ENCODE results near the gene SUOX.
A peak's percentile ranks its signal among the peaks of the same experiment; 100 is the strongest.
"Not testable (repeated sequence)": the region's sequence is repeated elsewhere in the genome, so short reads cannot be mapped to it uniquely, and the experiment has no call there.

SUOX gene

DNA sequence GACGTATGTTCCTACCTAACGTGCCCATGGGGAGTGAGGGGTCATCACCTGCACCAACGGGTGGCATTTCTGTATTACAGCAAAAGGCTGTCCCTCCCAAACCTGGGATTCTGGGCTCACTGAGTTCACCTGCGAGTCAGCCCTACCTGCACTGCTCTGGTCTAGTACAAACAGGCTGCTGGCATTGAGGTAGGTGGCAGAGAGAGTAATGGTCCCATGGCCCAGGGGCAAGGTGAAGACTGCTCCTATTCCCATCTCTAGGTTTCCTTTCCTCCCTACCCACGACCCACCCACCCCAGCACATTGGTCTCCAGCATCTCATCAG is 421 bp downstream of the SUOX start:
- Histone ChIP-seq H3K9me3 (ENCODE audit: insufficient read depth, low read length) (no peaks in the 10 kb centered on the region), H3K9ac (ENCODE audit: low read length) (no peak overlapping the region), H2AFZ (ENCODE audit: low read depth, low read length) (no peak overlapping the region), H3K4me1 (ENCODE audit: low read length) (peaks cover 6% of the 10 kb centered on the region), H3K4me2 (ENCODE audit: low read length) (no peak overlapping the region), H3K36me3 (replicated peaks; ENCODE audit: low read depth, low read length) (peaks cover 5% of the 10 kb centered on the region), H3K4me3 (ENCODE audit: low read length) (peak overlapping the region; percentile 30; the same call in 1 of the 2 replicates), H4K20me1 (ENCODE audit: insufficient read depth, low read length) (no peaks in the 10 kb centered on the region), H3K27me3 (ENCODE audit: low read depth, low read length) (no peaks in the 10 kb centered on the region), H3K79me2 (ENCODE audit: low read length) (no peaks in the 10 kb centered on the region), H3K27ac (ENCODE audit: low read length) (no peak overlapping the region)
- no peak for TF ChIP-seq EZH2phosphoT487 (IDR thresholded peaks at IDR 0.05; ENCODE audit: low read depth)
- TF ChIP-seq, protein P1, sequence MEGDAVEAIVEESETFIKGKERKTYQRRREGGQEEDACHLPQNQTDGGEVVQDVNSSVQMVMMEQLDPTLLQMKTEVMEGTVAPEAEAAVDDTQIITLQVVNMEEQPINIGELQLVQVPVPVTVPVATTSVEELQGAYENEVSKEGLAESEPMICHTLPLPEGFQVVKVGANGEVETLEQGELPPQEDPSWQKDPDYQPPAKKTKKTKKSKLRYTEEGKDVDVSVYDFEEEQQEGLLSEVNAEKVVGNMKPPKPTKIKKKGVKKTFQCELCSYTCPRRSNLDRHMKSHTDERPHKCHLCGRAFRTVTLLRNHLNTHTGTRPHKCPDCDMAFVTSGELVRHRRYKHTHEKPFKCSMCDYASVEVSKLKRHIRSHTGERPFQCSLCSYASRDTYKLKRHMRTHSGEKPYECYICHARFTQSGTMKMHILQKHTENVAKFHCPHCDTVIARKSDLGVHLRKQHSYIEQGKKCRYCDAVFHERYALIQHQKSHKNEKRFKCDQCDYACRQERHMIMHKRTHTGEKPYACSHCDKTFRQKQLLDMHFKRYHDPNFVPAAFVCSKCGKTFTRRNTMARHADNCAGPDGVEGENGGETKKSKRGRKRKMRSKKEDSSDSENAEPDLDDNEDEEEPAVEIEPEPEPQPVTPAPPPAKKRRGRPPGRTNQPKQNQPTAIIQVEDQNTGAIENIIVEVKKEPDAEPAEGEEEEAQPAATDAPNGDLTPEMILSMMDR (IDR thresholded peaks at IDR 0.05; ENCODE audit: low read depth, low read length) = no peak

DNA sequence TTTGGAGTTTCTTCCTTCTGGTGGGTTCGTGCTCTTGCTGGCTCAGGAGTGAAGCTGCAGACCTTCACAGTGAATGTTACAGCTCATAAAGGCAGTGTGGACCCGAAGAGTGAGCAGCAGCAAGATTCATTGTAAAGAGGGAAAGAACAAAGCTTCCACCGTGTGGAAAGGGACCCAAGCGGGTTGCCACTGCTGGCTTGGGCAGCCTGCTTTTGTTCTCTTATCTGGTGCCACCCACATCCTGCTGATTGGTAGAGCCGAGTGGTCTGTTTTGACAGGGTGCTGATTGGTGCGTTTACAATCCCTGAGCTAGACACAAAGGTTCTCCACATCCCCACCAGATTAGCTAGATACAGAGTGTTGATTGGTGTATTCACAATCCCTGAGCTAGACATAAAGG is 2.4 kb downstream of the SUOX start:
- H2AFZ ChIP-seq (ENCODE audit: low read depth, low read length); H4K20me1 ChIP-seq (ENCODE audit: insufficient read depth, low read length); H3K4me1 ChIP-seq (ENCODE audit: low read length); H3K27me3 ChIP-seq (ENCODE audit: low read depth, low read length); H3K4me2 ChIP-seq (ENCODE audit: low read length); H3K9ac ChIP-seq (ENCODE audit: low read length); H3K79me2 ChIP-seq (ENCODE audit: low read length); H3K36me3 ChIP-seq (replicated peaks; ENCODE audit: low read depth, low read length); H3K9me3 ChIP-seq (ENCODE audit: insufficient read depth, low read length); H3K27ac ChIP-seq (ENCODE audit: low read length); H3K4me3 ChIP-seq (ENCODE audit: low read length): not testable (repeated sequence)

DNA sequence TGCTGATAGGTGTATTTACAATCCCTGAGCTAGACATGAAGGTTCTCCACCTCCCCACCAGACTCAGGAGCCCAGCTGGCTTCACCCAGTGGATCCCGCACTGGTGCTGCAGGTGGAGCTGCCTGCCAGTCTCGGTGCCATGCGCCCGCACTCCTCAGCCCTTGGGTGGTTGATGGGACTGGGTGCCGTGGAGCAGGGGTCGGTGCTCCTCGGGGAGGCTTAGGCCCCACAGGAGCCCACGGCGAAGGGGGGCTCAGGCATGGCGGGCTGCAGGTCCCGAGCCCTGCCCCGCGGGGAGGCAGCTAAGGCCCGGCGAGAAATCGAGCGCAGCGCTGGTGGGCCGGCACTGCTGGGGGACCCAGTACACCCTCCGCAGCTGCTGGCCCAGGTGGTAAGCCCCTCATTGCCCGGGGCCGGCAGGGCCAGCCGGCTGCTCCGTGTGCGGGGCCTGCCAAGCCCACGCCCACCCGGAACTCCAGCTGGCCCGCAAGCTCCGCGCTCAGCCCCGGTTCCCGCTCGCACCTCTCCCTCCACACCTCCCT is 3.0 kb downstream of the SUOX start:
- not testable (repeated sequence) for H4K20me1 ChIP-seq (ENCODE audit: insufficient read depth, low read length); H3K79me2 ChIP-seq (ENCODE audit: low read length); H3K4me1 ChIP-seq (ENCODE audit: low read length); H3K9me3 ChIP-seq (ENCODE audit: insufficient read depth, low read length); H3K27me3 ChIP-seq (ENCODE audit: low read depth, low read length); H3K9ac ChIP-seq (ENCODE audit: low read length); H3K4me2 ChIP-seq (ENCODE audit: low read length); H3K36me3 ChIP-seq (replicated peaks; ENCODE audit: low read depth, low read length); H2AFZ ChIP-seq (ENCODE audit: low read depth, low read length); H3K4me3 ChIP-seq (ENCODE audit: low read length); H3K27ac ChIP-seq (ENCODE audit: low read length)

DNA sequence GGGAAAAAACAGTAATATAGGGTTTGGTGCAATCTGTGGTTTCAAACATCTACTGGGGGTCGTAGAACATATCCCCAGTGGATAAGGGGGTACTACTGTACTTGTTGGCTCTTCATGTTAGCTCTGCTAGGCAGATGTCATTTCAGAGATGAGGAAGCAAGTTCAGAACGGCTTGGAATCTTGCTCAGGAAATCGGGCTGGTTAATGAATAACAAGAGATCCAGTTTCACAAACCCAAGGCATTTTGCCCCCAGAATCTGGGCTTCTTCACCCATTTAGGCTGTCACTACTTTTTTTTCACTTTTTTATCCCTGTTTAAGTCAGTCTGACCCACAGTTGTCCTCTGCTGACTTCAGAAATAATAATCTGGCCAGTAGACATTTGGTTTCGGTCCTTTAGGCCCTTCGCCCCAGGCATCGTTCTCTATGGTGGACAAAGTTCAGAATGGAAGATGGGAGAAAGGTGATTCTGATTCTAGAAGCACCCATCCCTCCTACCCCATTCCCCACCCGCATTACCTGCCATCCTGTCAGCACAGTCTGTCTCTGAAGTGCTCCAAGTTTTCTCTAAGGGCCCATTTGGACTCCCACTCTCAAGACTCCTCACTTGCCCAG is 4.5 kb downstream of the SUOX start:
- H3K27ac ChIP-seq (ENCODE audit: low read length) = no peak overlapping the region
- no peak for TF ChIP-seq EZH2phosphoT487 (IDR thresholded peaks at IDR 0.05; ENCODE audit: low read depth)
- TF ChIP-seq, protein P1 (IDR thresholded peaks at IDR 0.05; ENCODE audit: low read depth, low read length) = no peak

DNA sequence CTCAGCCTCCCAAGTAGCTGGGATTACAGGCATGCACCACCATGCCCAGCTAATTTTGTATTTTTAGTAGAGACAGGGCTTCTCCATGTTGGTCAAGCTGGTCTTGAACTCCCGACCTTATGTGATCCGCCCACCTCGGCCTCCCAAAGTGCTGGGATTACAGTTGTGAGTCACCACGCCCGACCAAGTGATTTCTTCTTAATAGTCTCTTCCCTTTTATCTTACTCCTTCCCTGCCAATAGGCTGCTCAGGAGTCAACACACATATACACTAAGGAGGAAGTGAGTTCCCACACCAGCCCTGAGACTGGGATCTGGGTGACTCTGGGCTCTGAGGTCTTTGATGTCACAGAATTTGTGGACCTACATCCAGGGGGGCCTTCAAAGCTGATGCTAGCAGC is 6.3 kb downstream of the SUOX start:
- H3K79me2 ChIP-seq (ENCODE audit: low read length); H2AFZ ChIP-seq (ENCODE audit: low read depth, low read length); H3K27me3 ChIP-seq (ENCODE audit: low read depth, low read length); H3K9ac ChIP-seq (ENCODE audit: low read length); H3K4me3 ChIP-seq (ENCODE audit: low read length); H3K27ac ChIP-seq (ENCODE audit: low read length); H3K9me3 ChIP-seq (ENCODE audit: insufficient read depth, low read length); H4K20me1 ChIP-seq (ENCODE audit: insufficient read depth, low read length); H3K36me3 ChIP-seq (replicated peaks; ENCODE audit: low read depth, low read length); H3K4me2 ChIP-seq (ENCODE audit: low read length): not testable (repeated sequence)
- H3K4me1 ChIP-seq (ENCODE audit: low read length) = peaks cover 14% of the 10 kb centered on the region

More for the DNA sequence above, 4.5 kb downstream of the SUOX start:
- Histone ChIP-seq H3K27me3 (ENCODE audit: low read depth, low read length) (no peaks in the 10 kb centered on the region), H3K4me1 (ENCODE audit: low read length) (peaks cover 6% of the 10 kb centered on the region), H3K79me2 (ENCODE audit: low read length) (no peaks in the 10 kb centered on the region), H4K20me1 (ENCODE audit: insufficient read depth, low read length) (no peaks in the 10 kb centered on the region), H2AFZ (ENCODE audit: low read depth, low read length) (no peak overlapping the region), H3K4me3 (ENCODE audit: low read length) (no peak overlapping the region), H3K9me3 (ENCODE audit: insufficient read depth, low read length) (no peaks in the 10 kb centered on the region), H3K36me3 (replicated peaks; ENCODE audit: low read depth, low read length) (peaks cover under 1% of the 10 kb centered on the region), H3K4me2 (ENCODE audit: low read length) (no peak overlapping the region), H3K9ac (ENCODE audit: low read length) (no peak overlapping the region)
